ENCODE results near the gene HEATR3.

GRCh38 chr16:50133214-50133613 is 67.4 kb downstream of the HEATR3 start:
- TF ChIP-seq, protein P1, sequence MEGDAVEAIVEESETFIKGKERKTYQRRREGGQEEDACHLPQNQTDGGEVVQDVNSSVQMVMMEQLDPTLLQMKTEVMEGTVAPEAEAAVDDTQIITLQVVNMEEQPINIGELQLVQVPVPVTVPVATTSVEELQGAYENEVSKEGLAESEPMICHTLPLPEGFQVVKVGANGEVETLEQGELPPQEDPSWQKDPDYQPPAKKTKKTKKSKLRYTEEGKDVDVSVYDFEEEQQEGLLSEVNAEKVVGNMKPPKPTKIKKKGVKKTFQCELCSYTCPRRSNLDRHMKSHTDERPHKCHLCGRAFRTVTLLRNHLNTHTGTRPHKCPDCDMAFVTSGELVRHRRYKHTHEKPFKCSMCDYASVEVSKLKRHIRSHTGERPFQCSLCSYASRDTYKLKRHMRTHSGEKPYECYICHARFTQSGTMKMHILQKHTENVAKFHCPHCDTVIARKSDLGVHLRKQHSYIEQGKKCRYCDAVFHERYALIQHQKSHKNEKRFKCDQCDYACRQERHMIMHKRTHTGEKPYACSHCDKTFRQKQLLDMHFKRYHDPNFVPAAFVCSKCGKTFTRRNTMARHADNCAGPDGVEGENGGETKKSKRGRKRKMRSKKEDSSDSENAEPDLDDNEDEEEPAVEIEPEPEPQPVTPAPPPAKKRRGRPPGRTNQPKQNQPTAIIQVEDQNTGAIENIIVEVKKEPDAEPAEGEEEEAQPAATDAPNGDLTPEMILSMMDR (IDR thresholded peaks at IDR 0.05), result no peak
- TF ChIP-seq POLR2A (IDR thresholded peaks at IDR 0.05), result no peak
